A549 (cell line): ENCODE data around the gene DHX8.
"Not testable (repeated sequence)": the region's sequence is repeated elsewhere in the genome, so short reads cannot be mapped to it uniquely, and the experiment has no call there.

ENCODE experiments used
- FOSL2 ChIP-seq, 2 experiments: fragments of 450-650 bp in 1 of 2; fragments of >200 bp in 1 of 2; sonication (Bioruptor Twin) in 1 of 2; formaldehyde crosslinking; IDR thresholded peaks; 2 replicates each; pipeline versions ENCODE4 v1.5.0 to v1.6.1; 2016 to 2020; ENCODE audit warnings: mild to moderate bottlenecking in 1 of 2, moderate library complexity in 1 of 2
- POLR2A ChIP-seq: IDR thresholded peaks from 2 replicates; pipeline ENCODE4 v1.6.1; 2012; ENCODE audit warnings: mild to moderate bottlenecking, low read length

DNA sequence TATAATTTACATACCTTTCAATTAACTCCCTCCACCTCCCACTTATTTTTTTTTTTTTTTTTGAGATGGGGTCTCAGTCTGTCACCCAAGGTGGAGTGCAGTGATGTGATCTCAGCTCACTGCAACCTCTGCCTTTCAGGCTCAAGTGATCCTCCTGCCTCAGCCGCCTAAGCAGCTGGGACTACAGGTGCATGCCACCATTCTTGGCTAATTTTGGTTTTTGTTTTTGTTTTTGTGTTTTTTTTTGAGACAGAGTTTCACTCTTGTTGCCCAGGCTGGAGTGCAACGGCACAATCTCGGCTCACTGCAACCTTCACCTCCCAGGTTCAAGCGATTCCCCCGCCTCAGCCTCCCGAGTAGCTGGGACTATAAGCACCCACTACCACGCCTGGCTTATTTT is 25.7 kb downstream of the DHX8 start:
- TF ChIP-seq POLR2A; FOSL2 (IDR thresholded peaks at IDR 0.05); FOSL2 (CRISPR knock-in tag; IDR thresholded peaks at IDR 0.05): not testable (repeated sequence)
